ENCODE results near the gene ATXN10. TPM values are rescaled to one million over a fixed set of nuclear protein-coding genes. Genes with fewer than 3 reads are reported as not detected.

The ATXN10 gene
- total and polyA plus RNA-seq, 2 experiments from 2014 or later: 99.0 to 163 TPM

GRCh38 chr22:45882881-45883810 is 211.5 kb downstream of the ATXN10 start:
- Mint-ChIP-seq H3K27me3 (ENCODE audit: insufficient read depth, low read depth, poor library complexity) (peaks cover 42% of the 10 kb centered on the region), H3K4me3 (no peak overlapping the region), H3K9me3 (no peaks in the 10 kb centered on the region; the same call in 2 of the 3 replicates), H3K4me1 (peaks cover 15% of the 10 kb centered on the region), H3K36me3 (ENCODE audit: low read depth) (no peaks in the 10 kb centered on the region), H3K27ac (no peak overlapping the region)
- DNase-seq (ENCODE audit: low spot score) (no peak), ATAC-seq (no peak)
- Histone ChIP-seq H3K79me2 (replicated peaks; ENCODE audit: insufficient read depth) (no peaks in the 10 kb centered on the region), H3K9me2 (ENCODE audit: insufficient read depth) (no peaks in the 10 kb centered on the region), H3F3A (replicated peaks; ENCODE audit: low read depth) (no peaks in the 10 kb centered on the region), H4K20me1 (replicated peaks; ENCODE audit: insufficient read depth) (no peaks in the 10 kb centered on the region), H2AFZ (no peak overlapping the region), H3K27me3 (ENCODE audit: insufficient read depth) (no peaks in the 10 kb centered on the region), H3K27ac (ENCODE audit: low read depth) (no peak overlapping the region), H3K4me3 (no peak overlapping the region), H3K4me2 (no peak overlapping the region), H3K4me1 (ENCODE audit: insufficient read depth) (peaks cover 6% of the 10 kb centered on the region; the same call in 1 of the 2 replicates), H3K36me3 (ENCODE audit: insufficient read depth) (no peaks in the 10 kb centered on the region)
- TF ChIP-seq JUNB (IDR thresholded peaks at IDR 0.05; ENCODE audit: unreplicated experiment): no peak
- no peak for TF ChIP-seq ZNF331 (CRISPR knock-in tag; IDR thresholded peaks at IDR 0.05; ENCODE audit: low read depth)
- no peak for TF ChIP-seq ETS1 (IDR thresholded peaks at IDR 0.05)
- no peak for TF ChIP-seq EZH2 (IDR thresholded peaks at IDR 0.05; ENCODE audit: low read depth, unreplicated experiment)
- no peak for TF ChIP-seq EZH2phosphoT487 (IDR thresholded peaks at IDR 0.05; ENCODE audit: unreplicated experiment)
- TF ChIP-seq ZNF114 (CRISPR knock-in tag; IDR thresholded peaks at IDR 0.05): no peak
- TF ChIP-seq NANOG (IDR thresholded peaks at IDR 0.05; ENCODE audit: borderline replicate concordance): no peak
- no peak for TF ChIP-seq STAT1 (IDR thresholded peaks at IDR 0.05; ENCODE audit: unreplicated experiment)
- TF ChIP-seq REST (IDR thresholded peaks at IDR 0.05; ENCODE audit: unreplicated experiment): no peak
- no peak for TF ChIP-seq CREB1 (CRISPR knock-in tag; IDR thresholded peaks at IDR 0.05; ENCODE audit: low read depth)
- no peak for TF ChIP-seq ZNF462 (CRISPR knock-in tag; IDR thresholded peaks at IDR 0.05)
- TF ChIP-seq CTCF (conservative IDR thresholded peaks at IDR 0.05; ENCODE audit: low read depth in 2 of 2): no peak
- TF ChIP-seq POLR2AphosphoS5 (IDR thresholded peaks at IDR 0.05; ENCODE audit: low read depth): no peak

All from GM23338 (cell line).